ENCODE measurements around the gene FOSL2. TPM values are rescaled to one million over a fixed set of nuclear protein-coding genes. Genes with fewer than 3 reads are reported as not detected.

The FOSL2 gene
- polyA plus RNA-seq, 1 donor from 2014 or later = 0.50 TPM

- Mint-ChIP-seq H3K27ac (peak overlapping the region in 1 of 3 donors; percentile 71), H3K36me3 (peaks cover 3% of the 10 kb centered on the region), H3K4me1 (no peaks in the 10 kb centered on the region), H3K9me3 (no peaks in the 10 kb centered on the region), H3K27me3 (peaks cover 2% of the 10 kb centered on the region), H3K4me3 (no peak overlapping the region)
These were observed 40.6 kb upstream of the FOSL2 start for GRCh38 chr2:28352104-28352503.

DNA sequence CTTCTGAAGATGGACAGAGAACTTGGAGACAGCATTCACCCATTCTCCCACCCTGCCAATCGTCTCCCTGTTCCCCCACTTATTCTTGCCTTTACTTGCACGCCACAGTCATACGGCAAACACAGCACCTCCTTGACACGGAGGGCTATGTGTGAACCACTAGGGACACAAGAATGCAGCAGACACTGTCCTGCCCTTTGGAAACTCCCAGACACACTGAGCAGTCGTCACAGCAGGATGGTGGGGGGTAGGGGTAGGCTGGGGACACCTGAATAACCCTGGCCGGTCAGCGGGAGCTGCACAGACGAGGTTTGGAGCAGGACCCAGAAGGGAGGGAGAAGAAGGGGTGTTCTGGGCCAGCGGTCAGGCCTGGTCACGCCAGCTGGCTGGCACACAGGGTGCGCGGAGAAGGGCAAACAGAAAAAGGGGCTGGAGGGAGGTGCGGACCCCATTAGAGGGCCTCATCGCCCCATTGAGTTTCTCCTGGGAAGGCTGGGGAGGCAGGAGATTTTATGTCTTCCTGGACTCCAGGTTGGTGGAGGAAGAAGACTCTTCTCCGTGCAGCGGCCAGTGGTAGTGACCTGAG, 40.0 kb upstream of the FOSL2 start:
- Mint-ChIP-seq H3K36me3 (peaks cover 3% of the 10 kb centered on the region), H3K9me3 (no peaks in the 10 kb centered on the region), H3K27ac (no peak overlapping the region), H3K4me1 (no peaks in the 10 kb centered on the region), H3K4me3 (peak overlapping the region in 1 of 4 donors; percentile 63), H3K27me3 (no peaks in the 10 kb centered on the region)

DNA sequence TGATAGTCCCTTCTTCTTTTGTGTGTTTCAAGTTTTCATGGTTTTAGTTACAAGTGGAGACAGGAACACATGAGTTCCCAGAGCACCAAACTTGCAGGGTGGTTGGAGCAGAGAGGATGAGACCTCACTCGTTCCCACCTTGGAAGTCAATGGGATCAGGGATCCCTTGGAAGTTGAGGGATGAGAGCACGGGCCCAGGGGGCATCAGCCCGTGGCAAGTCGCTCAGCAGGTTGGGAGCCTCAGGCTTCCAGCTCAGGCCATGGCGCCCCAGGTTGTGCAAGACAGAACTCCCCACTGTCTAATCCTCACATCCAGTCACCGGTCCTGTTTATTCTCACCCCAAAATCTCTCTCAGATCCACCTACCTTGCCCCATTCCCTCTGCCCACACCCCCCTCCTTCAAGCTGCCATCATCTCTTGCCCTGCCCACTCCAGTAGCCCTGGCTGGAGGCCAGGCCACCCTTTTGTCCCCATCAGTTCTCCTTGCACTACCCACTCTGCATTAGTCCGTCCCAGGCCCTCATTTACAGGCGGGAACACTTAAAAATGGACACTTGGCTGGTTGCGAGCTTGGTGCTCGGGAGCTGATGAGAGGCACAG, 37.6 kb upstream of the FOSL2 start:
- H3K27ac Mint-ChIP-seq = no peak overlapping the region
- H3K27me3 Mint-ChIP-seq = peaks cover 2% of the 10 kb centered on the region
- peaks cover 3% of the 10 kb centered on the region for H3K36me3 Mint-ChIP-seq
- no peak overlapping the region for H3K4me3 Mint-ChIP-seq
- H3K9me3 Mint-ChIP-seq = no peaks in the 10 kb centered on the region
- H3K4me1 Mint-ChIP-seq = peaks cover 6 to 11% (median 8%) of the 10 kb centered on the region in 3 donors

- Mint-ChIP-seq H3K9me3 (no peaks in the 10 kb centered on the region), H3K4me3 (no peak overlapping the region), H3K36me3 (peaks cover 3% of the 10 kb centered on the region), H3K4me1 (peaks cover 6 to 13% (median 8%) of the 10 kb centered on the region in 3 donors), H3K27ac (peak overlapping the region in 2 of 3 donors; percentile 62 to 72), H3K27me3 (peaks cover 2% of the 10 kb centered on the region)
These were observed 37.0 kb upstream of the FOSL2 start for GRCh38 chr2:28355521-28356094.

DNA sequence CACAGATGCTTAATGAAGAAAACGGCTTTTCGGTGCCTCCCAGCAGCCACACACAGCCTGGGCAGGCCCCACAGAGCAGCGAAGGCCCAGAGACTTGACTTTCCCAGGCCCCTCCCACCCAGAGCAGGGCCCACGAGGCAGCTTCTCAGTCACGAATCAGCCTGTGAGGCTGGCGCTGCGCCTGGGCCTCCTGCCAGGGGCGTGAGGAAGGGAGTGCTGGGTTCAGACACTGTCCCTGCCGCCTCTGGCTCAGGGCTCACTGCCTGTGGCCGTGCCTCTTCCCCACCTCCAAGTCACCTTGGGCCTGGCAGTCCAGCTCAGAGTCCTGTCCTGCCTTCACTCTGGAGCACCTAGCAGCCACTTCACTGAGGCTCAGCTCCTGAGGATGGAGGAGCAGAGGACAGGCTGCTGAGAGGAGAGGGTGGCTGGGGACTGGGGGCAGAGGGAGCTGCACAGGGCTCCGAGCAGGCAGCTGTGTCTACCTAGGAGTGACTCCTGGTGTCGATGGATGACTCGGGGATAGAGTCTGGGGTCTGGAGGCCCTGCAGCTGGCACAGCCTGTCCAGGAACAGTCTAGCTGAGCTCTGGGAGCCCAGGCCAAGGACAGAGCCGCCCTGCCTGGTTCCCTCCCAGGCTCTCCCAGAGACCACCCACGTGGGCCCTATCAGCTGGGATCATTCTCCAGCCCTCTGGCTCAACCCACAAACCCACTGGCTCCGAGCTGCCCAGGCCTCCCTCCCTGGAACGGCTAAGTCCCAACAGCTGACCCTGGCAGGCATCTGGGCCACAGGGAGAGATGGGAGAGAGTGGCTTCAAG, 36.4 kb upstream of the FOSL2 start:
- Mint-ChIP-seq H3K4me1 (peaks cover 6 to 13% (median 8%) of the 10 kb centered on the region in 3 donors), H3K9me3 (no peaks in the 10 kb centered on the region), H3K27me3 (peaks cover 2% of the 10 kb centered on the region), H3K36me3 (peaks cover 3% of the 10 kb centered on the region), H3K4me3 (no peak overlapping the region), H3K27ac (peak overlapping the region in 2 of 3 donors; percentile 71 to 72)

GRCh38 chr2:28357055-28357454, 35.6 kb upstream of the FOSL2 start:
- Mint-ChIP-seq H3K4me3 (no peak overlapping the region), H3K36me3 (peaks cover 3% of the 10 kb centered on the region), H3K27me3 (peaks cover 3% of the 10 kb centered on the region), H3K9me3 (no peaks in the 10 kb centered on the region), H3K4me1 (peaks cover 6 to 13% (median 8%) of the 10 kb centered on the region in 3 donors), H3K27ac (peak overlapping the region in 2 of 3 donors; percentile 32 to 71)

GRCh38 chr2:28357948-28358667, 34.5 kb upstream of the FOSL2 start:
- Mint-ChIP-seq H3K4me1 (peaks cover 6 to 13% (median 8%) of the 10 kb centered on the region in 3 donors), H3K36me3 (peaks cover 3% of the 10 kb centered on the region), H3K4me3 (peak overlapping the region in 1 of 4 donors; percentile 43)

DNA sequence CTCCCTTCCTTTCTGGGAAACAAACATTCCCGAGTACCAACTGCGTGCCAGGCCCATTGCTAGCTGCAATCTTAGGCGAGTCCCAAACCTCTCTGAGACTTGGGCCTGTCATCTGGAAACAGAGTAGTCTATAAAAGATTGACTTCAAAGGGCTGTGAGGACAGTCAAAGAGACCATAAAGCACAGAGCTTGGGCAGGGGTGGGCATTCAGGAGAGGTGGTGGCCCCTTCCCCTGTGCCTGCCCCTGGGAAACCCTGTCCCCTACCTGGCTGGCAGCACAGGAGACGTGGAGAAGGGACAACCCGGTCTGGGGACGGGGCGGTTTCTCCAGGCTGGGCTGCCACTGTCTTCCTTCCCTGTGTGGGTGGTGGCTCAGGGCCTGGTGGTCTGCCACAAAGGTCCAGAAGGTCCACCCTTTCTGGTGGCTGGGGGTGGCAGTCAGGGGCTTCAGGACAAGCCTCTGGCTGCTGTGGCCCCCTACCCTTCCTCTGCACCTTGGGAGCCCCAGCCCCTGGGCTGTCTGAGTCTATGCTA, 33.9 kb upstream of the FOSL2 start:
- peaks cover 6% of the 10 kb centered on the region for H3K27me3 Mint-ChIP-seq
- H3K27ac Mint-ChIP-seq = peak overlapping the region; percentile 92 to 95 (median 95)
- peaks cover 6 to 13% (median 8%) of the 10 kb centered on the region in 3 donors for H3K4me1 Mint-ChIP-seq
- peaks cover 0 to 2% (median 0%) of the 10 kb centered on the region in 3 donors for H3K9me3 Mint-ChIP-seq
- no peaks in the 10 kb centered on the region for H3K36me3 Mint-ChIP-seq
- H3K4me3 Mint-ChIP-seq = peak overlapping the region; percentile 66 to 94 (median 71)

More at GRCh38 chr2:28357948-28358667, 34.5 kb upstream of the FOSL2 start:
- H3K27ac Mint-ChIP-seq = peak overlapping the region in 2 of 3 donors; percentile 95
- no peaks in the 10 kb centered on the region for H3K9me3 Mint-ChIP-seq
- H3K27me3 Mint-ChIP-seq = peaks cover 6% of the 10 kb centered on the region

DNA sequence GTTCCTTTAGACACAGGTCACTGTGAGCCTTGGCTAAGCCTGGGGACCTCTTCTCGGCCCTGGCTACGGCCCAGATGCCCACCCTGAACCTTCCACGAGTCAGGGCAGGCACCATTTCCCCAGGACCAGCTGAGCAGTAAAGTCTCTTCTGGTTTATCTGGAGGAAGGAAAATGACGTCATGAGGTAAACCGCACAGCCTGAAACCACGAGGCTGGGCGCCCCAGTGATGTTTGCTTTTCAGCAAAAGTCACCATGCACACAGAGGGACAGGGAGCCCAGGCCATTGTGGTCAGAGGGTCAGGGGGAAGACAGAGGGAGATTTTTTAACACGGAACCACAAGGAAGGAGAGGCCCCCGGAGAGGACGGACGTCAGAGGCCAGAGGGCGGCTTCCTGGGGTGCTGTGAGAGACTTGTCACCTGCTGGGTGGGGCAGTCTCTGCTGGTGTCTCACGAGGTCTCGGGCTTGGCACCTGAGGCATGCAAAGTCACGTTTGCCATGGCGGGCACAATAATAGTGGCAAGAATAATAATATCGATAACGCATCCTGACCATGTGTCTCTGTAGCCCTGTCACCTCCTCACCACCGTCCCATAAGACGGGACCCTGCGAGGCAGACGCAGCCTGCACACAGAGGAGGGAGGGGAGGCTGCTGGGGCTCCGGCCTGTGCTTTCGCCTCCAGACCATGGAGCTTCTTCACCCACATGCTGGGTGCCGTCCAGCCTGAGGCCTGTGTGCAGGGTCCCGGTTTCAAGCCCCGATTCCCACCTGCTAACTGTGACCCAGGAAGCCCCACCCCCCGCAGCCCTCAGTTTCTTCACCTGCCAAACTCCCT, 33.2 kb upstream of the FOSL2 start:
- Mint-ChIP-seq H3K36me3 (no peaks in the 10 kb centered on the region), H3K27me3 (peaks cover 6% of the 10 kb centered on the region), H3K4me1 (peaks cover 6 to 13% (median 8%) of the 10 kb centered on the region in 3 donors), H3K9me3 (peaks cover 0 to 2% (median 0%) of the 10 kb centered on the region in 3 donors), H3K27ac (peak overlapping the region; percentile 92 to 95 (median 95)), H3K4me3 (peak overlapping the region; percentile 66 to 94 (median 71))

DNA sequence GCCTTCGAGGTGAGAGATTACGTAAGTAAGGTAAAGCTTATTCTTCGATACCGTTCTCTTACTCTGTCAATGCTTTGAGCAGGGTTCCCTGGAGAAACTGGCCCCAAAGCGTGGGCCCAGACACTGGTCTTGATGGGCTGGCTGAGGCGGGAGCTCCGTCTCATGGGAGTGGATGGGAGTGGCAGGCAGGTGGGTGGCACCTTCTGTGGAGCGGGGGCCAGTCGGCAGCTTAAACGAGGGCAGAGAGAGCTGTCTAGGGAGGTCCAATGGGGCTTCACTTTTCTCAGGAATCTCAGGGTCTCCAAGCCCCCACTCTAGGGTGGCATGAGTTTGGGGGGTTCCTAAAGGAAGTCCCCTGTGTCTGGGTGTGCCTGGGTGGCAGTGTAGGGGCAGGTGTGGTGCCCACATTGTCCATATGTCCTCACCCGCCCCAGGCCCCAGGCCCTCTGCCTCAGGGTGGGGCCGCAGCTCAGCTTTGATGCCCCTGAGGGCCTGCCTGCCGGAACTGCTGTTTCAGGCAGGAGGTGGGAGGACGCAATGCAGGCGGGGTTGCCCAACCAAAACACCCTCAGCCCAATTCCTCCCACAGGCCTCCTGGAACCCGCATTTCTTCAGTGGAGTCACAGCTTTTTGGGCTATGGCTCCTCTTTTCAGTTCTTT, 32.5 kb upstream of the FOSL2 start:
- Mint-ChIP-seq H3K27ac (peak overlapping the region in 2 of 3 donors; percentile 95), H3K9me3 (peaks cover 0 to 2% (median 0%) of the 10 kb centered on the region in 3 donors), H3K27me3 (peaks cover 6% of the 10 kb centered on the region), H3K4me1 (peaks cover 6 to 13% (median 8%) of the 10 kb centered on the region in 3 donors), H3K36me3 (no peaks in the 10 kb centered on the region), H3K4me3 (peak overlapping the region in 1 of 4 donors; percentile 94)

DNA sequence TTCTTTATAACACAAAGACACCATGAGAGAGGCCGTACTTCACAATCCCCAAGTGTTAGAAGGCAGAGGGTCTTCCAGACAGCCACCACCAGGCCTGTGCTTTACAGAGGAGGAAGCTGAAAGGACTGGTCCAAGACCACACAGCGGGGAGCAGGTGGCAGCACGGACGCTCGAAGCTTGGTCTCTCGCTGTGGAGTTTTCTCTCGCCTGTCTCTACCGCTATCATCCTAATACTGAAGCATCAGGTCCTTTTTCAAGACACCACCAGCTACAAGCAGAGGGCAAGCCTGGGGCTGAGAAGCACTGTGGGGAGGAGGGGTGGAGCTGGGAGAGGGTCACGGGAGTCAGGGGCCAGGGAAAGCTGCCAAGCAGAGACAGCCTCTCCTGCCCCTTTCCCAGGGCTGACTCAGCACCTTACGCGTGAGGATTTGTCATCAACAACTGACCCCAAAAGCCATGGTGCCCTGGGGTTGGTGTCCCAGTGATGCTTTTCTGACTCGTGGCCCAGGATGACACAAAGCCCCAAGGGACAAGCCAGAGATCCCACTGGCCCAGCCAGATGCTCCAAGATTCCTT, 31.9 kb upstream of the FOSL2 start:
- H3K27me3 Mint-ChIP-seq = peaks cover 6% of the 10 kb centered on the region
- peaks cover 0 to 2% (median 0%) of the 10 kb centered on the region in 3 donors for H3K9me3 Mint-ChIP-seq
- peak overlapping the region in 2 of 3 donors; percentile 90 to 95 for H3K27ac Mint-ChIP-seq
- H3K4me3 Mint-ChIP-seq = peak overlapping the region in 1 of 4 donors; percentile 43
- no peaks in the 10 kb centered on the region for H3K36me3 Mint-ChIP-seq
- H3K4me1 Mint-ChIP-seq = peaks cover 6 to 13% (median 8%) of the 10 kb centered on the region in 3 donors

DNA sequence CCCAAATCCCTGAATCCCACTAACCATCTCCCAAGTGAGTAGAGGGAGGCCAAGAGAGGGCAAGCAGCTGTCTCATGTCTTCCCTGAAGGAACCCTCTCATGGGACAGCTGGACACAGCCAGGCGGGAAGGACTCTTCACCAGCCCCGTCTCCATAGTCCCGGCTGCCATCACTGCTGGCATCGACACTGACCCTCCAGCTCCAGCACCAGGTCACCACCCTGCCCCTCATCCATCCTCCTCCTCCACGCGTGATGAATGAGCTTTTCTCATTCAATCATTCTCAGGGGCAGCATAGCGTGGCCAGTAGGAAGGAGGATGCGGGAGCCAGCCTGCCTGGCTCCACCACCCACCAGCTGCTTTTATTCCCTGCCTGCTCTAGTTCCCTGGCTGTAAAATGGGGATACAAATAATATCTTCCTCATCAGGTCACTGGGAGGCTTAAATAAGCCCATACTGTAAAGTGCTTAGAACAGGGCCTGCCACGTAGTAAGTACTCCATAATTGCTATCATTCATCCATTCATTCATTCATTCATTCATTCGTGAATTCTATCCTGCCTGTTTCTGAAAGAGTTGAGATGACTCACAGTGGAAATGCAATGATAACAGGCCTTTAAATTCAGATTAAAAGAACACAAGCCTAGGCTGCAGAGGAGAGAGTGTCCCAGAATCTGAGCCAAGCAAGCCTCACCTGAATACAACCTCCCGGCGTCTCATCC, 30.5 kb upstream of the FOSL2 start:
- no peaks in the 10 kb centered on the region for H3K36me3 Mint-ChIP-seq
- H3K27ac Mint-ChIP-seq = peak overlapping the region in 2 of 3 donors; percentile 90 to 95
- peaks cover 8 to 13% (median 10%) of the 10 kb centered on the region in 3 donors for H3K4me1 Mint-ChIP-seq
- H3K4me3 Mint-ChIP-seq = no peak overlapping the region
- peaks cover 0 to 2% (median 0%) of the 10 kb centered on the region in 3 donors for H3K9me3 Mint-ChIP-seq
- H3K27me3 Mint-ChIP-seq = peaks cover 7% of the 10 kb centered on the region
